ENCODE data around the gene DRD2. TPM values are rescaled to one million over a fixed set of nuclear protein-coding genes. Genes with fewer than 3 reads are reported as not detected.

DRD2 gene
- total and polyA plus RNA-seq, 2 donors (not counting 3 experiments of a cell fraction or from before 2014, with no cell fraction given) = not detected

DNA sequence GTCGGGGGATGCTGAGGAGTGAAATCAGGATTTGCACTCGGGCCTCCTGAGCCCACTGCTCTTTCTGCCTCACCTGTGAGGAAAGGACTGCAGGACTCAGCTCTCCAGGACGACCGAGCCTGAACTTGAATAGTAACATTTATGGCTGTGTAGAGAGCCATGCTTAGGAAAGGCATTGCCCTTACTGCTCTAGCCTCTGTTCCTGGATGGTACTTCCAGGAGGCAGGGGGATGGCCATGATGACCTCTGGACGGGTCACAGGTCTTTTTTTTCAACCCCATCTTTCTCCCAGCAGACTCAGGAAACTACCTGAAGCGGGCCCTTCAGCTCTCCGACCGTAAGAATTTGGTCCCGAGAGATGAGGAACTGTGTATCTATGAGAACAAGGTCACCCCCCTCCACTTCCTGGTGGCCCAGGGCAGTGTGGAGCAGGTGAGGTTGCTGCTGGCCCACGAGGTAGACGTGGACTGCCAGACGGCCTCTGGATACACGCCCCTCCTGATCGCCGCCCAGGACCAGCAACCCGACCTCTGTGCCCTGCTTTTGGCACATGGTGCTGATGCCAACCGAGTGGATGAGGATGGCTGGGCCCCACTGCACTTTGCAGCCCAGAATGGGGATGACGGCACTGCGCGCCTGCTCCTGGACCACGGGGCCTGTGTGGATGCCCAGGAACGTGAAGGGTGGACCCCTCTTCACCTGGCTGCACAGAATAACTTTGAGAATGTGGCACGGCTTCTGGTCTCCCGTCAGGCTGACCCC is 76.3 kb downstream of the DRD2 start:
- TF ChIP-seq JUN (IDR thresholded peaks at IDR 0.05; ENCODE audit: borderline replicate concordance, insufficient read depth, insufficient read length, low read depth) (no peak), EZH2 (IDR thresholded peaks at IDR 0.05; ENCODE audit: borderline replicate concordance, low read depth, low read length, severe bottlenecking) (no peak), GATA2 (IDR thresholded peaks at IDR 0.05; ENCODE audit: insufficient read depth, insufficient read length, low read depth, low read length) (no peak), MYC (IDR thresholded peaks at IDR 0.05; ENCODE audit: low read depth, low read length) (no peak), POLR2AphosphoS5 (IDR thresholded peaks at IDR 0.05; ENCODE audit: insufficient read depth, low read depth, low read length) (no peak), FOS (IDR thresholded peaks at IDR 0.05; ENCODE audit: borderline replicate concordance, insufficient read depth, low read length) (no peak), POLR2A (IDR thresholded peaks at IDR 0.05; ENCODE audit: low read depth, low read length) (no peak)
- TF ChIP-seq, protein P1, sequence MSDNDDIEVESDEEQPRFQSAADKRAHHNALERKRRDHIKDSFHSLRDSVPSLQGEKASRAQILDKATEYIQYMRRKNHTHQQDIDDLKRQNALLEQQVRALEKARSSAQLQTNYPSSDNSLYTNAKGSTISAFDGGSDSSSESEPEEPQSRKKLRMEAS (IDR thresholded peaks at IDR 0.05; ENCODE audit: insufficient read depth, insufficient read length) = no peak
- TF ChIP-seq, protein P2, sequence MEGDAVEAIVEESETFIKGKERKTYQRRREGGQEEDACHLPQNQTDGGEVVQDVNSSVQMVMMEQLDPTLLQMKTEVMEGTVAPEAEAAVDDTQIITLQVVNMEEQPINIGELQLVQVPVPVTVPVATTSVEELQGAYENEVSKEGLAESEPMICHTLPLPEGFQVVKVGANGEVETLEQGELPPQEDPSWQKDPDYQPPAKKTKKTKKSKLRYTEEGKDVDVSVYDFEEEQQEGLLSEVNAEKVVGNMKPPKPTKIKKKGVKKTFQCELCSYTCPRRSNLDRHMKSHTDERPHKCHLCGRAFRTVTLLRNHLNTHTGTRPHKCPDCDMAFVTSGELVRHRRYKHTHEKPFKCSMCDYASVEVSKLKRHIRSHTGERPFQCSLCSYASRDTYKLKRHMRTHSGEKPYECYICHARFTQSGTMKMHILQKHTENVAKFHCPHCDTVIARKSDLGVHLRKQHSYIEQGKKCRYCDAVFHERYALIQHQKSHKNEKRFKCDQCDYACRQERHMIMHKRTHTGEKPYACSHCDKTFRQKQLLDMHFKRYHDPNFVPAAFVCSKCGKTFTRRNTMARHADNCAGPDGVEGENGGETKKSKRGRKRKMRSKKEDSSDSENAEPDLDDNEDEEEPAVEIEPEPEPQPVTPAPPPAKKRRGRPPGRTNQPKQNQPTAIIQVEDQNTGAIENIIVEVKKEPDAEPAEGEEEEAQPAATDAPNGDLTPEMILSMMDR (IDR thresholded peaks at IDR 0.05; ENCODE audit: extremely low read depth in 1 of 2, insufficient read depth in 1 of 2, low read depth in 1 of 2, low read length in 2 of 2) = no peak
- Histone ChIP-seq H4K20me1 (replicated peaks; ENCODE audit: control insufficient read depth, extremely low read depth, insufficient read depth, low read length) (no peaks in the 10 kb centered on the region), H3K9ac (replicated peaks; ENCODE audit: extremely low read depth, insufficient read depth, low read length) (no peak overlapping the region), H3K9me1 (replicated peaks; ENCODE audit: control insufficient read depth, extremely low read depth, insufficient read depth, low read length) (no peaks in the 10 kb centered on the region), H3K4me3 (replicated peaks in 1 of 3; ENCODE audit: insufficient read depth in 1 of 3, low read depth in 1 of 3, low read length in 3 of 3) (no peak overlapping the region), H3K27me3 (ENCODE audit: control insufficient read depth in 2 of 2, insufficient read depth in 2 of 2, low read length in 2 of 2) (no peaks in the 10 kb centered on the region), H3K27ac (ENCODE audit: insufficient read depth, low read depth, low read length) (no peak overlapping the region), H3K36me3 (ENCODE audit: control insufficient read depth in 2 of 2, extremely low read depth in 1 of 2, insufficient read depth in 2 of 2, low read length in 2 of 2) (no peaks in the 10 kb centered on the region), H2AFZ (ENCODE audit: low read depth, low read length) (no peak overlapping the region), H3K79me2 (ENCODE audit: control insufficient read depth, insufficient read depth, low read length) (no peaks in the 10 kb centered on the region), H3K4me2 (ENCODE audit: insufficient read depth, low read length) (no peak overlapping the region), H3K4me1 (ENCODE audit: control insufficient read depth, extremely low read depth, insufficient read depth, low read length) (no peaks in the 10 kb centered on the region), H3K9me3 (replicated peaks; ENCODE audit: control insufficient read depth, insufficient read depth, low read length) (no peaks in the 10 kb centered on the region)
- dilution Hi-C loops (cut with MboI; ENCODE audit: extremely low pct_ligation_motif_present, low sequenced_read_pairs) = no loop called here
- intact Hi-C loops (cut with micrococcal nuclease) = no loop called here
- BruUV-seq (replicated peaks) = no TSS peak
- POLR2A ChIA-PET = no interaction called here
- FAIRE-seq = no peak
- no peak for DNase-seq (ENCODE audit: low read depth, low spot score)
- CTCF ChIA-PET = interaction anchor here (0.9 kb wide), 1 partner anchor 26 kb away, joined by 3 read pairs; no protein-coding TSS in a partner anchor

Data from endothelial cell of umbilical vein (primary cell).